Measurements from ENCODE around the gene SNAPC3. TPM values are rescaled to one million over a fixed set of nuclear protein-coding genes. Genes with fewer than 3 reads are reported as not detected.

SNAPC3 gene
- total RNA-seq, 1 donor = 30.4 TPM

GRCh38 chr9:15480028-15480427 lies 57.4 kb downstream of the SNAPC3 start:
- Histone ChIP-seq H3K27ac (ENCODE audit: low read depth, low read length) (no peak overlapping the region), H3K4me3 (ENCODE audit: insufficient read depth, low read length) (no peak overlapping the region), H3K79me2 (ENCODE audit: insufficient read depth, low read length) (no peaks in the 10 kb centered on the region), H4K20me1 (ENCODE audit: insufficient read depth, low read length) (no peaks in the 10 kb centered on the region), H2AFZ (ENCODE audit: low read length) (no peak overlapping the region), H3K36me3 (ENCODE audit: insufficient read depth, low read length) (peaks cover 13% of the 10 kb centered on the region), H3K9me3 (ENCODE audit: low read depth, low read length) (no peaks in the 10 kb centered on the region), H3K4me1 (ENCODE audit: insufficient read depth, low read length) (no peaks in the 10 kb centered on the region), H3K27me3 (ENCODE audit: insufficient read depth, low read length) (no peaks in the 10 kb centered on the region), H3K4me2 (ENCODE audit: insufficient read depth, low read length) (no peak overlapping the region)
- no peak for TF ChIP-seq CTCF (IDR thresholded peaks at IDR 0.05; ENCODE audit: extremely low read depth, low read depth, low read length)
- no peak for DNase-seq (ENCODE audit: insufficient read length, low spot score, missing footprints)

- no peak for TF ChIP-seq CTCF (IDR thresholded peaks at IDR 0.05; ENCODE audit: extremely low read depth, low read depth, low read length)
- H3K4me2 ChIP-seq (ENCODE audit: insufficient read depth, low read length) = no peak overlapping the region
- no peaks in the 10 kb centered on the region for H3K9me3 ChIP-seq (ENCODE audit: low read depth, low read length)
- peaks cover 4% of the 10 kb centered on the region for H3K4me1 ChIP-seq (ENCODE audit: insufficient read depth, low read length)
- H3K4me3 ChIP-seq (ENCODE audit: insufficient read depth, low read length) = no peak overlapping the region
- H3K27me3 ChIP-seq (ENCODE audit: insufficient read depth, low read length) = no peaks in the 10 kb centered on the region
- peaks cover 13% of the 10 kb centered on the region for H3K36me3 ChIP-seq (ENCODE audit: insufficient read depth, low read length)
- H2AFZ ChIP-seq (ENCODE audit: low read length) = no peak overlapping the region
- H3K79me2 ChIP-seq (ENCODE audit: insufficient read depth, low read length) = no peaks in the 10 kb centered on the region
- DNase-seq (ENCODE audit: insufficient read length, low spot score, missing footprints) = no peak
- no peaks in the 10 kb centered on the region for H4K20me1 ChIP-seq (ENCODE audit: insufficient read depth, low read length)
- no peak overlapping the region for H3K27ac ChIP-seq (ENCODE audit: low read depth, low read length)
Measured at GRCh38 chr9:15482146-15482545, 59.5 kb downstream of the SNAPC3 start.

- H2AFZ ChIP-seq (ENCODE audit: low read length) = no peak overlapping the region
- peaks cover 4% of the 10 kb centered on the region for H3K4me1 ChIP-seq (ENCODE audit: insufficient read depth, low read length)
- H3K27me3 ChIP-seq (ENCODE audit: insufficient read depth, low read length) = no peaks in the 10 kb centered on the region
- TF ChIP-seq CTCF (IDR thresholded peaks at IDR 0.05; ENCODE audit: extremely low read depth, low read depth, low read length) = no peak
- H3K4me2 ChIP-seq (ENCODE audit: insufficient read depth, low read length) = no peak overlapping the region
- peaks cover 13% of the 10 kb centered on the region for H3K36me3 ChIP-seq (ENCODE audit: insufficient read depth, low read length)
- DNase-seq (ENCODE audit: insufficient read length, low spot score, missing footprints) = no peak
- H3K9me3 ChIP-seq (ENCODE audit: low read depth, low read length) = no peaks in the 10 kb centered on the region
- H3K79me2 ChIP-seq (ENCODE audit: insufficient read depth, low read length) = no peaks in the 10 kb centered on the region
- H3K27ac ChIP-seq (ENCODE audit: low read depth, low read length) = no peak overlapping the region
- no peak overlapping the region for H3K4me3 ChIP-seq (ENCODE audit: insufficient read depth, low read length)
- no peaks in the 10 kb centered on the region for H4K20me1 ChIP-seq (ENCODE audit: insufficient read depth, low read length)
Measured at GRCh38 chr9:15484802-15485201, 62.1 kb downstream of the SNAPC3 start.

- H2AFZ ChIP-seq (ENCODE audit: low read length) = no peak overlapping the region
Measured at GRCh38 chr9:15485836-15486666, 63.4 kb downstream of the SNAPC3 start.

More at GRCh38 chr9:15485836-15486666, 63.4 kb downstream of the SNAPC3 start:
- TF ChIP-seq CTCF (IDR thresholded peaks at IDR 0.05; ENCODE audit: extremely low read depth, low read depth, low read length) = peak; percentile 63
- Histone ChIP-seq H3K79me2 (ENCODE audit: insufficient read depth, low read length) (no peaks in the 10 kb centered on the region), H3K4me3 (ENCODE audit: insufficient read depth, low read length) (no peak overlapping the region), H3K27me3 (ENCODE audit: insufficient read depth, low read length) (no peaks in the 10 kb centered on the region), H3K36me3 (ENCODE audit: insufficient read depth, low read length) (peaks cover 9% of the 10 kb centered on the region), H3K27ac (ENCODE audit: low read depth, low read length) (no peak overlapping the region), H3K4me1 (ENCODE audit: insufficient read depth, low read length) (peaks cover 4% of the 10 kb centered on the region), H3K9me3 (ENCODE audit: low read depth, low read length) (no peaks in the 10 kb centered on the region), H3K4me2 (ENCODE audit: insufficient read depth, low read length) (no peak overlapping the region), H4K20me1 (ENCODE audit: insufficient read depth, low read length) (no peaks in the 10 kb centered on the region)
- DNase-seq (ENCODE audit: insufficient read length, low spot score, missing footprints) = no peak
